Activated CD4-positive, alpha-beta T cell treated with anti-CD3 and anti-CD28 coated beads, Interleukin-2, amount 10 ng/mL, durations not matched to agents 24 days and 14 days (primary cell): Measurements from ENCODE around the gene SEMA3F. TPM values are rescaled to one million over a fixed set of nuclear protein-coding genes. Genes with fewer than 3 reads are reported as not detected.

Experiments used
- DNase-seq: peaks from one replicate; pipeline ENCODE4 v3.0.0; 2022
- H3K27ac Mint-ChIP-seq: one replicate; pipeline ENCODE4 v1.8.0; 2022; ENCODE audit warnings: mild to moderate bottlenecking, mixed read lengths
- H3K27me3 Mint-ChIP-seq: one replicate; pipeline ENCODE4 v1.8.0; 2022; ENCODE audit warnings: mixed read lengths
- H3K36me3 Mint-ChIP-seq: one replicate; pipeline ENCODE4 v1.8.0; 2022; ENCODE audit warnings: low read depth, mild to moderate bottlenecking, mixed read lengths
- H3K4me1 Mint-ChIP-seq: one replicate; pipeline ENCODE4 v1.8.0; 2021; ENCODE audit warnings: mixed read lengths
- H3K4me3 Mint-ChIP-seq: one replicate; pipeline ENCODE4 v1.8.0; 2022; ENCODE audit warnings: mild to moderate bottlenecking, moderate library complexity, mixed read lengths
- H3K9me3 Mint-ChIP-seq: one replicate; pipeline ENCODE4 v1.8.0; 2021; ENCODE audit warnings: mixed read lengths
- intact Hi-C: fragments of 100-400 bp; cut with micrococcal nuclease; formaldehyde crosslinking; loops from one replicate; pipeline ENCODE4 v1.15.1; 2023
- total RNA-seq: library from RNA; stranded (reverse); gene quantifications from 2 replicates; pipeline ENCODE4 v1.2.3, GENCODE V29; 2022

The SEMA3F gene
- total RNA-seq, 1 donor from 2014 or later = 0.14 TPM

DNA sequence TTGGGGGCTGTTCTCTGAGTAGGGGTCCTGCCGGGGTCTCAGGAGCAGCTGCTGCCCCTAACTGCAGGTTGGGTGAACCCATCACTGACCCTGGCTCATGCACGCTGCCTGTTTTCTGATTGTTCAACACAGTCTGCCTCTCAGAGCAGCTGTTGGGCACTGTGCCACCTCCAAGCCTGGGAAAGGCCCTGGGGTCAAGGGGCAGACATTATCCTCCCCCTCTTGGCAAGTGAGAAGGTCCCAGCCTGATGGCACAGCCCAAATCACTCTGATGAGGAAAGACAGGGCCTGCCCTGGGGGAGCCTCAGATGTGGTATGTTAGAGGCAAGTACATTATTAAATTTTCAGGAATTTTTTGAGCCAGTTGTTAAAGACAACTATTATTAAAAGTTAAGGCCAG lies 22.2 kb downstream of the SEMA3F start:
- intact Hi-C loops = no loop called here

DNA sequence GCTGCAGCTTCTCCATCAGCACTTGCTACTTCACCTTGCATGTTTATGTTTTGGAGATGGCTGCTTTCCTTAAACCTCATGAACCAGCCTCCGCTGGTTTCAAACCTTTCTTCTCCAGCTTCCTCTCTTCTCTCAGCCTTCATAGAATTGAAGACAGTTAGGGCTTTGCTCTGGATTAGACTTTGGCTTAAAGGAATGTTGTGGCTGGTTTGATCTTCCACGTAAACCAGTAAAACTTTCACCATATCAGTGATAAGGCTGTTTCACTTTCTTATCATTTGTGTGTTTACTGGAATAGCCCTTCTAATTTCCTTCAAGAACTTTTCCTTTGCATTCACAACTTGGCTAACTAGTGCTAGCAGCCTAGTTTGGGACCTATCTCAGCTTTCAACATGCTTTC lies 24.6 kb downstream of the SEMA3F start:
- Mint-ChIP-seq H3K4me1 (no peaks in the 10 kb centered on the region), H3K9me3 (no peaks in the 10 kb centered on the region), H3K27ac (no peak overlapping the region), H3K4me3 (no peak overlapping the region), H3K36me3 (no peaks in the 10 kb centered on the region), H3K27me3 (peaks cover 3% of the 10 kb centered on the region)
- intact Hi-C loops = no loop called here
- no peak for DNase-seq

More for the DNA sequence above, 22.2 kb downstream of the SEMA3F start:
- DNase-seq = no peak
- H3K4me3 Mint-ChIP-seq = no peak overlapping the region
- peaks cover 3% of the 10 kb centered on the region for H3K4me1 Mint-ChIP-seq
- no peak overlapping the region for H3K27ac Mint-ChIP-seq
- H3K9me3 Mint-ChIP-seq = no peaks in the 10 kb centered on the region
- peaks cover 3% of the 10 kb centered on the region for H3K27me3 Mint-ChIP-seq
- H3K36me3 Mint-ChIP-seq = no peaks in the 10 kb centered on the region

DNA sequence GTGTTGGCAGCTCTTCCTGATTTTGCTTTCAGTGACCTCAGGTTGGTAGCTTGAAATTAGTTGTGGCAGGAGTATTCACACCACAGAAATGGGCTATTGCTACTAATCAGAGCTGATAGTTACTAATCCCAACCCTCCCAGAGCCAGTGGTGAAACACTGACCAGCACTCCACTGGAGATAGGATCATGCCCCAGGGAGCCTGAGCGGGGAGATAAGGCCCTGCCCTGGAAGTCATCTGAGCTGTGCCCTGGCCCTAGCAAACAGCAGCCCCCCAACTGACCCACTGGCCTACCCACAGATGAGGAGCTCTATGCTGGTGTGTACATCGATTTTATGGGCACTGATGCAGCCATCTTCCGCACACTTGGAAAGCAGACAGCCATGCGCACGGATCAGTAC lies 26.9 kb downstream of the SEMA3F start:
- intact Hi-C loops = no loop called here
- H3K27me3 Mint-ChIP-seq = peaks cover 3% of the 10 kb centered on the region

DNA sequence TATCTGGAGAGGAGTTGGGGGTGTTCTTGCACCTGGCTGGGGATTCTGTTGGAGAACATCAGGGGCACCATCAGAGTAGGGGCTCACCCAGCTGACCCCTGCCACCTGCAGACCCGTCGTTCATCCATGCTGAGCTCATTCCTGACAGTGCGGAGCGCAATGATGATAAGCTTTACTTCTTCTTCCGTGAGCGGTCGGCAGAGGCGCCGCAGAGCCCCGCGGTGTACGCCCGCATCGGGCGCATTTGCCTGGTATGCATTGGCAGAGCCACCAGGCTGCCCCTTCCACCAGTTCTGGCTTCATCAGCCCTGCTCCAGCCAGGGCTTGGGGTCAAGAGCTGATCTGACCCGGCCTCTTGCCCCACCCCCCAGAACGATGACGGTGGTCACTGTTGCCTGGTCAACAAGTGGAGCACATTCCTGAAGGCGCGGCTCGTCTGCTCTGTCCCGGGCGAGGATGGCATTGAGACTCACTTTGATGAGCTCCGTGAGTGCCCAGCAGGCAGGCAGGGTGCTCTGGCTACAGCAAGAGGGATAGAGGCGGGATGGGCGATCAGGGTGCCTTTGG lies 27.5 kb downstream of the SEMA3F start:
- no peak for DNase-seq
- Mint-ChIP-seq H3K4me3 (no peak overlapping the region), H3K27me3 (peaks cover 3% of the 10 kb centered on the region), H3K9me3 (no peaks in the 10 kb centered on the region), H3K4me1 (no peaks in the 10 kb centered on the region), H3K36me3 (no peaks in the 10 kb centered on the region), H3K27ac (no peak overlapping the region)
- intact Hi-C loops = no loop called here

More for the DNA sequence above, 26.9 kb downstream of the SEMA3F start:
- Mint-ChIP-seq H3K4me1 (no peaks in the 10 kb centered on the region), H3K27ac (no peak overlapping the region), H3K36me3 (no peaks in the 10 kb centered on the region), H3K4me3 (no peak overlapping the region), H3K9me3 (no peaks in the 10 kb centered on the region)
- DNase-seq = no peak

DNA sequence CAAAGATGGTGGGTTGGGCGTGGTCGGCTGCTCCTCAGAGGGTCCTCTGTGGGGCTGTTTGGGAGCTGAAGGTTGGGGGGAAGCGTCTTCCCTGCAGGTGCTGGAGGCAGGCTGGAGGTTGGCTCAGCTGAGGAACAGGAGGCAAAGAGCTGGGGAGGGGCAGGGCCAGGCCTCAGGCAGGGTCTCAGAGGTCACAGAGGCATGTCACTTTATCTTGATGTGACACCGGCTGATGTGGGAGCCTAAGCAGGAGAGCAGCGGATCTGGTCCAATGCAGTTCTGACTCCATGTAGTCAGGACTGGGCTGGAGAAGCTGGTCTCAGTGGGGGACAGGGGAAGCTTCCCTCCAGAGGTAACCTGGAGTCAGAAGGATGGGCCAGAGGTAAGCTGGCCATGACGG lies 28.6 kb downstream of the SEMA3F start:
- Mint-ChIP-seq H3K27me3 (peaks cover 3% of the 10 kb centered on the region), H3K9me3 (no peaks in the 10 kb centered on the region), H3K4me3 (no peak overlapping the region), H3K4me1 (no peaks in the 10 kb centered on the region), H3K27ac (no peak overlapping the region), H3K36me3 (no peaks in the 10 kb centered on the region)
- DNase-seq = no peak
- intact Hi-C loops = no loop called here

DNA sequence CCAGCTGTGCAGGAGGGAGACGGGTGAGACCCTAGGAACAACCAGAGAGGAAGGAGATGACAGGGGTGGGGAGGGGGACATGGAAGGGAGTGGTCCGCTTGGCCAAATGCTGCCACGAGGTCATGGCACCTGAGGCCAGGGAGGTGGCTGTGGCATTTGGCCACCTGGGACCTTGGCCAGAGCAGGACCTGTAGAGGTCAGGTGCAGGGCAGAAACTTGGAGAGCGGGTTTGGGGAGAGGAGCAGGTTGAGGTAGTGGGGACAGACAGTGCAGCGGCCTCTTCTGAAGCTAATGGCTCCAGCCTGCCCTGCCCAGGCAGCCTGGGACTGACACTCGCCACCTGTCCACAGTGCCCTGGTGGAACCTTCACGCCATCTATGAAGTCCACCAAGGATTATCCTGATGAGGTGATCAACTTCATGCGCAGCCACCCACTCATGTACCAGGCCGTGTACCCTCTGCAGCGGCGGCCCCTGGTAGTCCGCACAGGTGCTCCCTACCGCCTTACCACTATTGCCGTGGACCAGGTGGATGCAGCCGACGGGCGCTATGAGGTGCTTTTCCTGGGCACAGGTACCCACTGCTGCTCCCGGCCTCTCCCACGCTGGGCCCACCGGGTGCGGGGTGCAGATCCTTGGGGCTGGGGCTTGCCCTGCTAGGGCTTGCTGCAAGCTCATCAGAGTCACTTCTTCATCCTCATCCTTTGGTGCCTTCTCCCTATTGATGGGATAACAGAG lies 29.3 kb downstream of the SEMA3F start:
- no peak for DNase-seq
- H3K4me3 Mint-ChIP-seq = no peak overlapping the region
- no peaks in the 10 kb centered on the region for H3K4me1 Mint-ChIP-seq
- no peaks in the 10 kb centered on the region for H3K36me3 Mint-ChIP-seq
- peaks cover 3% of the 10 kb centered on the region for H3K27me3 Mint-ChIP-seq
- no peaks in the 10 kb centered on the region for H3K9me3 Mint-ChIP-seq
- intact Hi-C loops = no loop called here
- no peak overlapping the region for H3K27ac Mint-ChIP-seq

DNA sequence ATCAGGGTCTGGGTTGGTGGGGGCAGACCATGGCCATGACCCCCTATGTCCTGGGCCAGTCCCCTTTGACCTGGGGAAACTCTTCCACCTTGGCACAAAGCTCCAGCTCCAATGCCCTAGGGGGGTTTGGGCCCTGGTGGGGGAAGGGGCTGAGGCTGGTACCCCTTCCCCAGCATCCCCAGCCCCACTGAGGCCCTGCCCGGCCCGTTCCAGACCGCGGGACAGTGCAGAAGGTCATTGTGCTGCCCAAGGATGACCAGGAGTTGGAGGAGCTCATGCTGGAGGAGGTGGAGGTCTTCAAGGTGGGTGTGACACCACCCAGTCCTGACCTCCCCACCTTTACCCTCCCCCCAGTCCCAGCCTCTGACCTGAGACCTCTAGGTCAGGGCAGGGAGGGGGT lies 30.1 kb downstream of the SEMA3F start:
- intact Hi-C loops = no loop called here
- Mint-ChIP-seq H3K4me3 (no peak overlapping the region), H3K27me3 (peaks cover 3% of the 10 kb centered on the region), H3K4me1 (no peaks in the 10 kb centered on the region), H3K36me3 (no peaks in the 10 kb centered on the region), H3K9me3 (no peaks in the 10 kb centered on the region), H3K27ac (no peak overlapping the region)
- DNase-seq = no peak

DNA sequence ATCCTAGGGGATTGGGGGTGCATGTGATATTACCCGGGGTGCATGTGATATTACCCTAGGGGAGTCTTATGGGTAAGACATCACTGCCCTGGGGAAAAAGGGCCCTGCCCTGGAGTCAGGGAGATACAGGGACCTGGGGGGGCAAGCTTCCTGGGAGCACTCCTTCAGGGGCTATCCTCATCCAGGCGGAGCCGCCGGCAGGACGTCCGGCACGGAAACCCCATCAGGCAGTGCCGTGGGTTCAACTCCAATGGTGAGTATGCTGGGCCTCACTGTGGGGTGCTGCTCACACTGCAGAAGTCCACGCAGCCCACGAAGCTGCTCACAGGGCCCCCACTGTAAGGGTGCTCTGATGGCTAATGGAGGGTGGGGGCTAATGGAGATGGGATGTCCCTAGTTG lies 31.0 kb downstream of the SEMA3F start:
- no peak overlapping the region for H3K27ac Mint-ChIP-seq
- no peaks in the 10 kb centered on the region for H3K4me1 Mint-ChIP-seq
- no peak for DNase-seq
- intact Hi-C loops = no loop called here
- no peaks in the 10 kb centered on the region for H3K36me3 Mint-ChIP-seq
- no peaks in the 10 kb centered on the region for H3K27me3 Mint-ChIP-seq
- no peak overlapping the region for H3K4me3 Mint-ChIP-seq
- H3K9me3 Mint-ChIP-seq = no peaks in the 10 kb centered on the region

DNA sequence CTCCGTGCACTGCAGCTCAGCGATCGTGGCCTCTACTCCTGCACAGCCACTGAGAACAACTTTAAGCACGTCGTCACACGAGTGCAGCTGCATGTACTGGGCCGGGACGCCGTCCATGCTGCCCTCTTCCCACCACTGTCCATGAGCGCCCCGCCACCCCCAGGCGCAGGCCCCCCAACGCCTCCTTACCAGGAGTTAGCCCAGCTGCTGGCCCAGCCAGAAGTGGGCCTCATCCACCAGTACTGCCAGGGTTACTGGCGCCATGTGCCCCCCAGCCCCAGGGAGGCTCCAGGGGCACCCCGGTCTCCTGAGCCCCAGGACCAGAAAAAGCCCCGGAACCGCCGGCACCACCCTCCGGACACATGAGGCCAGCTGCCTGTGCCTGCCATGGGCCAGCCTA lies 32.6 kb downstream of the SEMA3F start:
- peaks cover 2% of the 10 kb centered on the region for H3K27me3 Mint-ChIP-seq

DNA sequence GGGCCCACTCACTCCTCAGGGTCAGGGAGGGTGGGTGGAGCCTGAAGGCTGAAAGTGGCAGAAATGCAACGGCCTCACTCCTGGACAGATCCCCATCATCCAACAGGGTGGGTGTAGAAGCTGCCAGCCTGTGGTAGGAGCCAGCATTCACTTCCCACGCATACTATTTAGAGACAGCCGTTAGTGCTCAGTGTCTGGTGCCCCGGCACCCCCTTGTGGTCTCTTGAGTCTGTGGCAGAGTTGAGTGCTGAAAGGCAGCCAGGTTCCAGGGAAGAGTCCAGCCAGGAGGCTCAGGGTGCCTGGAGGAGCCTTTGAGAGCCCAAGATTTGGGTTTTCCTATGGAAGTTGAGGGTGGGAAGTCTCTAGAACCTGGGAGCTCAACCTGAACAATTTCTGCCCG lies 34.1 kb downstream of the SEMA3F start:
- peaks cover 4% of the 10 kb centered on the region for H3K27me3 Mint-ChIP-seq
- no peaks in the 10 kb centered on the region for H3K9me3 Mint-ChIP-seq
- no peak overlapping the region for H3K27ac Mint-ChIP-seq
- intact Hi-C loops = loop anchor here (1.0 kb wide), 1 partner anchor 68 kb away; no protein-coding TSS in a partner anchor
- no peaks in the 10 kb centered on the region for H3K36me3 Mint-ChIP-seq
- H3K4me3 Mint-ChIP-seq = no peak overlapping the region
- peaks cover 2% of the 10 kb centered on the region for H3K4me1 Mint-ChIP-seq
- DNase-seq = peak; percentile 80

More for the DNA sequence above, 32.6 kb downstream of the SEMA3F start:
- Mint-ChIP-seq H3K9me3 (no peaks in the 10 kb centered on the region), H3K4me3 (no peak overlapping the region), H3K36me3 (no peaks in the 10 kb centered on the region), H3K27ac (no peak overlapping the region), H3K4me1 (peaks cover 1% of the 10 kb centered on the region)
- no peak for DNase-seq
- intact Hi-C loops = no loop called here

DNA sequence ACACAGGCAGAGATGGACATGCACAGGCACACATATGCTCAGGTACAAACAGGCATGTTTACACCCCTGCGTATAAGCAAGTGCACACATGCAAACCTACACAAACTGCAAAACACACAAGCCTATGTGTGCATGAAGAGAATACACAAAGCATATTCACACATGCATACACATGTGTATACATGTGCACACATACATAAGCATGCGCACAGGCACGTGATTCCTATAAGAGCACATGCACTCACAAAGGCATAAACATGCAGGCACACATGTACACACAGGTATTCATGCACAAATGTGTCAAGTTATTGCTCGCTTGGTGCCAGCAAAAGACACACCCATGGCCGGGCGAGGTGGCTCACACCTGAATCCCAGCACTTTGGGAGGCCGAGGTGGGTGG lies 34.9 kb downstream of the SEMA3F start:
- intact Hi-C loops = loop anchor here (1.0 kb wide), 1 partner anchor 69 kb away; no protein-coding TSS in a partner anchor
- Mint-ChIP-seq H3K27ac (no peak overlapping the region), H3K4me1 (peaks cover 5% of the 10 kb centered on the region), H3K27me3 (peaks cover 7% of the 10 kb centered on the region), H3K4me3 (no peak overlapping the region), H3K9me3 (no peaks in the 10 kb centered on the region), H3K36me3 (no peaks in the 10 kb centered on the region)
- DNase-seq = no peak

DNA sequence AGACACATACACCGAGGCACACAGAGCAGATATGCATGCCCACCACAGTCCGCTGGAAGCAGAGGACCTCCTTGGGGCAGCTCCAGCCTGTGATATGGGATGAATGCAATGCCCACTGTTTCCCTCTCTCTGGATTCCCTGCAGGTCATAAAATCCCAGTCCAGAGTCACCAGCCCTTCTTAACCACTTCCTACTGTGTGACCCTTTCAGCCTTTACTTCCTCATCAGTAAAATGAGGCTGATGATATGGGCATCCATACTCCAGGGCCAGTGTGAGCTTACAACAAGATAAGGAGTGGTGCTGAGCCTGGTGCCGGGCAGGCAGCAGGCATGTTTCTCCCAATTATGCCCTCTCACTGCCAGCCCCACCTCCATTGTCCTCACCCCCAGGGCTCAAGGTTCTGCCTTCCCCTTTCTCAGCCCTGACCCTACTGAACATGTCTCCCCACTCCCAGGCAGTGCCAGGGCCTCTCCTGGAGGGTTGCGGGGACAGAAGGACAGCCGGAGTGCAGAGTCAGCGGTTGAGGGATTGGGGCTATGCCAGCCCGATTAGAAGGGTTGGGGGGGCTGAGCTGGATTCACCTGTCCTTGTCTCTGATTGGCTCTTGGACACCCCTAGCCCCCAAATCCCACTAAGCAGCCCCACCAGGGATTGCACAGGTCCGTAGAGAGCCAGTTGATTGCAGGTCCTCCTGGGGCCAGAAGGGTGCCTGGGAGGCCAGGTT lies 36.0 kb downstream of the SEMA3F start, which contains the start of gene GNAT1:
TSS of gene GNAT1 (plus strand) at position 675 of the 725 bp plus-strand sequence. CDS start 116 bp downstream, outside the sequence.
- no peak for DNase-seq
- H3K9me3 Mint-ChIP-seq = no peaks in the 10 kb centered on the region
- no peak within 1 kb of the TSS for H3K4me3 Mint-ChIP-seq
- peaks cover 12% of the 10 kb centered on the region for H3K27me3 Mint-ChIP-seq
- intact Hi-C loops = no loop called here
- no peaks in the 10 kb centered on the region for H3K36me3 Mint-ChIP-seq
- H3K4me1 Mint-ChIP-seq = peaks cover 5% of the 10 kb centered on the region
- H3K27ac Mint-ChIP-seq = no peak within 1 kb of the TSS

DNA sequence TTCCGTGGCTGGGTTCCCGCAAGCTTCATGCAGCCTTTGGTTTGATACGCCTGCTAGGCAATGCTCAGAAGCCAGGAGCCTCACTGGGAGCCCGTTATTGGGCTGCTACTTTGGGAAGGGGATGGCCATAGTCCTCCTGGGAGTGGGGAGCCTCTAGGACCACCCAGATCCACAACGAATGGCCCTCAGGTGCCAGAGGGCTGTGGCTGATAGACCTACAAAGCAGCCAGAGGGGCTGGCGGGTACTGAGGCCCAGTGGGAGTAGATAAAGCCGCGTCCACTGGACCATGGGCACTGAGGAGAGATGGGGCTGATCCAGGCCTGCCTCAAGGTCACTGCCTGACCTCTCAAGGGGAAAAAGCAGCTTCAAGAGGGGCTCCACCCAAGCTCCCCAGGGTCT lies 37.0 kb downstream of the SEMA3F start:
- Mint-ChIP-seq H3K27me3 (peaks cover 19% of the 10 kb centered on the region), H3K4me1 (peaks cover 5% of the 10 kb centered on the region), H3K36me3 (no peaks in the 10 kb centered on the region), H3K27ac (no peak overlapping the region), H3K9me3 (no peaks in the 10 kb centered on the region), H3K4me3 (no peak overlapping the region)
- DNase-seq = no peak
- intact Hi-C loops = loop anchor here (1.0 to 2.0 kb wide), 4 partner anchors 34 to 133 kb away; no protein-coding TSS in a partner anchor

DNA sequence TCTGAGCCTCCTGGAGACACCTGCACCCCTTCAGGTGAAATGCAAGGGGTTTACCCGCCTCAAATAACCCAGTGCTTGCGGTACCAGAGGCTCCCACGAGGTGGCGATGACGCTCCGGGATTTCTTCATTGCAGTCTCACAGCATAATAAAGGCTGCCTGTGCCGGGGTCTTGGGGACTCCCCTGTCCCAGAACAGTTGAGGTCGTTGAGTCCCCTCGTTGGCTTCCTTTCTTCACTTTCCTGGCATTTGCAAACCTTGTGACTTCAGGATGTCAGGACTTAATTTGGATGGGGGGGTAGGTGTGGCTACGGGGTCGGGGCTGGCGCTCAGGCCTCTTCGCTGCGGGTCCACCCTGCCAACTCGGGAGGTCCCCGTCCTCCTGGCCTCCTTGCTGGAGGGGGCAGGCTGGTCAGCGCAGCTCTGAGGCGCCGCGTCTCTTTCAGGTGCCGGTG lies 37.6 kb downstream of the SEMA3F start:
- peak; percentile 96 for DNase-seq
- Mint-ChIP-seq H3K36me3 (no peaks in the 10 kb centered on the region), H3K4me1 (peaks cover 5% of the 10 kb centered on the region), H3K4me3 (no peak overlapping the region), H3K27ac (no peak overlapping the region), H3K27me3 (peaks cover 23% of the 10 kb centered on the region), H3K9me3 (no peaks in the 10 kb centered on the region)
- intact Hi-C loops = loop anchor here (1.0 to 2.0 kb wide), 4 partner anchors 34 to 132 kb away; no protein-coding TSS in a partner anchor
